K562 (cell line): ENCODE results near the gene SPATA45. TPM values are rescaled to one million over a fixed set of nuclear protein-coding genes. Genes with fewer than 3 reads are reported as not detected.
A peak's percentile ranks its signal among the peaks of the same experiment; 100 is the strongest.
"Not testable (repeated sequence)": the region's sequence is repeated elsewhere in the genome, so short reads cannot be mapped to it uniquely, and the experiment has no call there.

Experiments
- ATAC-seq: fragments of 200-7000 bp; cut with Tn5 transposase; 3 replicates; pipeline ENCODE4 v1.9.1; 2020; ENCODE audit warnings: moderate library complexity
- BruUV-seq: library from RNA; stranded (reverse); fragments of 400-500 nt; replicated peaks from 2 replicates; lab custom pipeline; 2021; lab: Mats Ljungman, UMichigan
- CTCF ChIA-PET: fragments of 300-600 bp; formaldehyde crosslinking; extraction: SDS; loops from one replicate; lab custom pipeline; 2021; ENCODE audit warnings: low intra/inter-chr PET ratio; lab: Yijun Ruan, JAX
- POLR2A ChIA-PET: fragments of 300-600, 350-650 bp; sonication (Branson Sonifier 250); formaldehyde crosslinking; extraction: SDS; loops from one replicate; lab custom pipeline; 2021; ENCODE audit warnings: antibody characterized with exemption, inconsistent platforms; lab: Yijun Ruan, JAX
- DNase-seq, 4 experiments: peaks; one replicate each; pipeline versions ENCODE4 v3.0.0 to v3.0.0-alpha.2; 2011 to 2018; ENCODE audit warnings: low spot score in 3 of 4, mixed read lengths in 3 of 4; ENCODE audit errors: extremely low read depth in 1 of 4
- FAIRE-seq: peaks from 2 replicates; lab custom pipeline; 2011; peaks lifted over from hg19 to GRCh38; lab: Jason Lieb, UNC
- H2AFZ ChIP-seq: 2 replicates; pipeline ENCODE4 v1.6.0; 2011; ENCODE audit warnings: low read depth, low read length, control low read depth, inconsistent platforms
- H3K27ac ChIP-seq: fragments of 200-600 bp; 3 replicates; pipeline ENCODE4 v1.8.0; 2011; ENCODE audit warnings: low read depth, mild to moderate bottlenecking, control low read depth, inconsistent platforms, low read length, moderate library complexity, mixed read lengths; ENCODE audit errors: extremely low read depth
- H3K27me3 ChIP-seq, 2 experiments: fragments of 300-600 bp in 1 of 2; 2 replicates in 1 of 2; 3 replicates in 1 of 2; pipeline versions ENCODE4 v1.6.0 to v1.8.0; 2011; ENCODE audit warnings: inconsistent platforms in 2 of 2, low read length in 2 of 2, mild to moderate bottlenecking in 1 of 2, mixed read lengths in 1 of 2, moderate library complexity in 1 of 2; ENCODE audit not compliant: control insufficient read depth in 2 of 2, insufficient read depth in 2 of 2
- H3K36me3 ChIP-seq: fragments of 300-600 bp; 3 replicates; pipeline ENCODE4 v1.8.0; 2011; ENCODE audit warnings: mild to moderate bottlenecking, low read length, inconsistent platforms; ENCODE audit not compliant: control insufficient read depth, insufficient read depth
- H3K4me1 ChIP-seq, 2 experiments: fragments of 200-600 bp in 1 of 2; replicated peaks in 1 of 2; 2 replicates in 1 of 2; 3 replicates in 1 of 2; pipeline versions ENCODE4 v1.5.1 to v1.8.0; 2011; ENCODE audit warnings: inconsistent platforms in 2 of 2, low read length in 2 of 2, mild to moderate bottlenecking in 1 of 2, mixed read lengths in 1 of 2, moderate library complexity in 1 of 2; ENCODE audit not compliant: control insufficient read depth in 2 of 2, insufficient read depth in 2 of 2
- H3K4me2 ChIP-seq: 2 replicates; pipeline ENCODE4 v1.6.1; 2011; ENCODE audit warnings: low read length, control low read depth, inconsistent platforms, mixed read lengths; ENCODE audit not compliant: insufficient read depth
- H3K4me3 ChIP-seq: fragments of 200-600 bp; sonication (generic), shearing (Covaris generic); 2 replicates; pipeline ENCODE4 v1.5.1; 2016; ENCODE audit warnings: control low read depth, inconsistent platforms
- H3K79me2 ChIP-seq: fragments of 200-600 bp; 3 replicates; pipeline ENCODE4 v1.8.0; 2011; ENCODE audit warnings: low read length, inconsistent platforms; ENCODE audit not compliant: control insufficient read depth, insufficient read depth
- H3K9ac ChIP-seq, 2 experiments: 2 replicates each; pipeline versions ENCODE4 v1.6.0 to v1.6.1; 2011; ENCODE audit warnings: low read depth in 2 of 2, low read length in 2 of 2, control low read depth in 1 of 2, inconsistent platforms in 1 of 2, mild to moderate bottlenecking in 1 of 2, mixed read lengths in 1 of 2; ENCODE audit not compliant: insufficient read depth in 1 of 2
- H3K9me1 ChIP-seq: one replicate; pipeline ENCODE4 v1.6.0; 2011; ENCODE audit warnings: inconsistent platforms, mild to moderate bottlenecking, low read length, moderate library complexity; ENCODE audit not compliant: control insufficient read depth, insufficient read depth
- H3K9me3 ChIP-seq: replicated peaks from 2 replicates; pipeline ENCODE4 v1.5.1; 2011; ENCODE audit warnings: low read depth, low read length, inconsistent platforms; ENCODE audit not compliant: control insufficient read depth, insufficient read depth
- H4K20me1 ChIP-seq: replicated peaks from 2 replicates; pipeline ENCODE4 v1.6.1; 2011; ENCODE audit warnings: low read length, inconsistent platforms, mixed read lengths; ENCODE audit not compliant: control insufficient read depth, insufficient read depth
- E2F3 ChIP-seq: fragments of 250-450 bp; sonication (Bioruptor Pico); IDR thresholded peaks from 2 replicates; pipeline ENCODE4 v1.4.0; 2020; ENCODE audit warnings: mild to moderate bottlenecking
- FOS ChIP-seq: IDR thresholded peaks from 3 replicates; pipeline ENCODE4 v1.6.1; 2011; ENCODE audit not compliant: insufficient read length; ENCODE audit errors: extremely low read depth
- HNRNPUL1 ChIP-seq: fragments of 200-400 bp; formaldehyde crosslinking; IDR thresholded peaks from 2 replicates; pipeline ENCODE4 v1.6.1; 2017; ENCODE audit warnings: low read length
- MAFK ChIP-seq: IDR thresholded peaks from 2 replicates; pipeline ENCODE4 v1.6.1; 2011; ENCODE audit warnings: low read length, improper control_type of control experiment
- RBM39 ChIP-seq: fragments of 200-400 bp; formaldehyde crosslinking; optimal IDR thresholded peaks from 2 replicates; pipeline ENCODE3; 2018; ENCODE audit warnings: low read depth, low read length
- ZEB2 ChIP-seq: fragments of 450-650 bp; IDR thresholded peaks from 2 replicates; pipeline ENCODE4 v1.6.1; 2016
- ZNF146 ChIP-seq: IDR thresholded peaks from one replicate; pipeline ENCODE4 v1.6.1; 2018; ENCODE audit warnings: missing compliant biosample characterization; ENCODE audit not compliant: unreplicated experiment
- ZNF253 ChIP-seq: fragments of 250-450 bp; sonication (Bioruptor Pico); conservative IDR thresholded peaks from 2 replicates; pipeline ENCODE4 v1.6.1; 2021; ENCODE audit warnings: mild to moderate bottlenecking
- WGBS: fragments of 100-300 bp; shearing (Covaris generic); methylation state at CpG from one replicate; pipeline ENCODE4 v1.1.6; 2016; ENCODE audit warnings: low coverage, mixed read lengths; ENCODE audit not compliant: insufficient coverage; ENCODE audit errors: missing lambda C conversion rate; 5-methylcytosine and 5-hydroxymethylcytosine counted together
- in situ Hi-C: fragments of 300-500 bp; cut with MboI; formaldehyde crosslinking; loops from 4 replicates; pipeline ENCODE4 v1.15.0; 2018; ENCODE audit warnings: inconsistent platforms, mixed read lengths
- intact Hi-C: fragments of 100-400 bp; cut with micrococcal nuclease; formaldehyde crosslinking; loops from 2 replicates; pipeline ENCODE4 v1.14.2; 2022
- polyA plus RNA-seq, 8 experiments: library from polyadenylated mRNA; depleted of rRNA in 4 of 8; stranded (reverse) in 5 of 8; unstranded in 3 of 8; fragments of >200 nt; fragmentation: Nextera tagmentation in 2 of 8; fragmentation: Illumina TruSeq in 1 of 8; extraction: Ambion mirVana in 2 of 8; extraction: Trizol in 1 of 8; gene quantifications; 2 replicates each; pipeline versions ENCODE4 v1.2.1 to v1.2.3, GENCODE V29; 2011 to 2014; ENCODE audit warnings: inconsistent platforms in 1 of 8, missing spikeins in 1 of 8
- total RNA-seq, 7 experiments: library from RNA; depleted of rRNA in 6 of 7; stranded (reverse); fragments of >200 nt in 6 of 7; fragmentation: Illumina TruSeq in 2 of 7; extraction: Trizol in 2 of 7; gene quantifications; 2 replicates each; pipeline versions ENCODE4 v1.2.1 to v1.2.3, GENCODE V29; 2011 to 2021; ENCODE audit warnings: low replicate concordance in 1 of 7
- TF ChIP-seq, protein P1 (sequence below), 2 experiments: IDR thresholded peaks in 1 of 2; conservative IDR thresholded peaks in 1 of 2; 2 replicates each; pipeline ENCODE4 v1.6.1; 2016; ENCODE audit warnings: low read depth in 2 of 2, mild to moderate bottlenecking in 1 of 2, missing compliant biosample characterization in 1 of 2, missing genetic modification characterization in 1 of 2, moderate library complexity in 1 of 2
- TF ChIP-seq, protein P2 (sequence below), 2 experiments: fragments of 450-650 bp; IDR thresholded peaks; 2 replicates each; pipeline ENCODE4 v1.6.1; 2016

Gene SPATA45
- total and polyA plus RNA-seq, 9 of the 15 experiments (the other 6 are each of a cell fraction or from before 2014, with no cell fraction given), result 0.18 TPM; not detected in 8

DNA sequence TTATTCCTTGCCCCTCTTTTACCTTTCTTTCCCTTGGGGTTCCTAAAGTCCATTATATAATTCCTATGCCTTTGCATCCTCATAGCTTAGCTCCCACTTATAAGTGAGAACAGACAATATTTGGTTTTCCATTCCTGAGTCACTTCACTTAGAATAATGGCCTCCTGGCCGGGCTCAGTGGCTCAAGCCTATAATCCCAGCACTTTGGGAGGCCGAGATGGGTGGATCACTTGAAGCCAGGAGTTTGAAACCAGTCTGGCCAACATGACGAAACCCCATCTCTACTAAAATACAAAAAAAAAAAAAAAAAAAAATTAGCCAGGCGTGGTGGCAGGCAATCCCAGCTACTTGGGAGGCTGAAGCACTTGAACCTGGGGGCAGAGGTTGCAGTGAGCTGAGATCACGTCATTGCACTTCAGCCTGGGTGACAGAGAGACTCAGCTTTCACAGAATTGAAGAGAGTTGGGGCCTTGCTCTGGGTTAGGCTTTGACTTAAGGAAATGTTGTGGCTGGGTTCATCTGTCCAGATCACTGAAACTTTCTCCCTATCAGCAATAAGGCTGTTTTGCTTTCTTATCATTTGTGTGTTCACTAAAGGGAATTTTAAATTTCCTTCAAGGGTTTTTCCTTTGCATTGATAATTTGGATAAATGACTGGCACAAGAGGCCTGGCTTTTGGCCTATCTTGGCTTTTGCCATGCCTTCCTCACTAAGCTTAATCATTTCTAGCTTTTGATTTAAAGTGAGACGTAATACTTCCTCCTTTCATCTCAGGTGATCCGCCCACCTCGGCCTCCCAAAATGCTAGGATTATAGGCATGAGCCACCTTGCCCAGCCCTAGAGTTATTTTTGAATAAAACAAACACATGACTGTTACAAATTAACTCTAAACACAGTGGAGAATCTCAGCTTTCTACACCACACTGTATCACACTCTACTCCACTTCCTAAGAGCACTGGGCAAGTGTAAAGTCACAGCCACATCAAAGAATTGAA, 13.9 kb downstream of the SPATA45 start:
- H3K4me2 ChIP-seq, CTCF ChIA-PET: not testable (repeated sequence)
- ATAC-seq, result peak; percentile 33; the same call in 2 of the 3 replicates

DNA sequence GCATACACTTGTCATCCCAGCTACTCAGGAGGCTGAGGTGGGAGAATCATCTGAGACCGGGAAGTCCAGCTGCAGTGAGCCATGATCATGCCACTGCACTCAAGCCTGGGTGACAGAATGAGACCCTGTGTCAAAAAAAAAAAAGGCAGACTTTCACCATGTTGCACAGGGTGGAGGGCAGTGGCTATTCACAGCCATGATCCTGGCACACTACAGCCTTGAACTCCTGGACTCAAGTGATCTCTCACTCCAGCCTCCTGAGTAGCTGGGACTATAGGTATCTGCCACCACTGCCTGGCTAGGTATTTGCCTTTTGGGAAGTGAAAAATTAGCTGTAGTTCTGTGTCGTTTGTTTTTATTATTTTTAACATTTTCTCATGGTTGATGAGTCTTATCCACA, 19.1 kb downstream of the SPATA45 start:
- 0 out of 5 replicates have a peak, but pooled peaks cover 0 to 4% of the 10 kb centered on the region in 2 experiments for H3K27me3 ChIP-seq
- H3K4me1 ChIP-seq, result no peaks in the 10 kb centered on the region; a peak in 1 of 5 replicates
- no peaks in the 10 kb centered on the region for H3K9me1 ChIP-seq
- no peak for DNase-seq
- no peak overlapping the region for H2AFZ ChIP-seq
- WGBS, result 0% methylated on average over 2 of the region's 2 CpGs
- POLR2A ChIA-PET, result interaction anchor here (0.6 kb wide), 1 partner anchor 1047 kb away, joined by 4 read pairs; no protein-coding TSS in a partner anchor
- intact Hi-C loops, result loop anchor here (1.0 kb wide), 1 partner anchor 13 kb away; no protein-coding TSS in a partner anchor
- no peaks in the 10 kb centered on the region for H3K79me2 ChIP-seq
- H3K4me2 ChIP-seq, result no peak overlapping the region
- H3K4me3 ChIP-seq, result no peak overlapping the region
- no peak overlapping the region for H3K9ac ChIP-seq
- in situ Hi-C loops, result no loop called here
- ATAC-seq, result no peak
- no TSS peak for BruUV-seq
- CTCF ChIA-PET, result no interaction called here
- no peak overlapping the region for H3K27ac ChIP-seq
- no peaks in the 10 kb centered on the region for H3K36me3 ChIP-seq
- no peaks in the 10 kb centered on the region for H4K20me1 ChIP-seq
- FAIRE-seq, result no peak
- H3K9me3 ChIP-seq, result peaks cover 9% of the 10 kb centered on the region
- TF ChIP-seq ZNF146 (CRISPR knock-in tag) (no peak), MAFK (no peak), ZNF253 (CRISPR knock-in tag) (no peak), HNRNPUL1 (no peak), E2F3 (CRISPR knock-in tag) (no peak), FOS (no peak), RBM39 (no peak), ZEB2 (no peak)
- TF ChIP-seq, protein P1, sequence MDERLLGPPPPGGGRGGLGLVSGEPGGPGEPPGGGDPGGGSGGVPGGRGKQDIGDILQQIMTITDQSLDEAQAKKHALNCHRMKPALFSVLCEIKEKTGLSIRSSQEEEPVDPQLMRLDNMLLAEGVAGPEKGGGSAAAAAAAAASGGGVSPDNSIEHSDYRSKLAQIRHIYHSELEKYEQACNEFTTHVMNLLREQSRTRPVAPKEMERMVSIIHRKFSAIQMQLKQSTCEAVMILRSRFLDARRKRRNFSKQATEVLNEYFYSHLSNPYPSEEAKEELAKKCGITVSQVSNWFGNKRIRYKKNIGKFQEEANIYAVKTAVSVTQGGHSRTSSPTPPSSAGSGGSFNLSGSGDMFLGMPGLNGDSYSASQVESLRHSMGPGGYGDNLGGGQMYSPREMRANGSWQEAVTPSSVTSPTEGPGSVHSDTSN (CRISPR knock-in tag; IDR thresholded peaks at IDR 0.05; ENCODE audit: low read depth), result no peak
- TF ChIP-seq, protein P1 (tag; conservative IDR thresholded peaks at IDR 0.05; ENCODE audit: low read depth), result no peak
- TF ChIP-seq, protein P2, sequence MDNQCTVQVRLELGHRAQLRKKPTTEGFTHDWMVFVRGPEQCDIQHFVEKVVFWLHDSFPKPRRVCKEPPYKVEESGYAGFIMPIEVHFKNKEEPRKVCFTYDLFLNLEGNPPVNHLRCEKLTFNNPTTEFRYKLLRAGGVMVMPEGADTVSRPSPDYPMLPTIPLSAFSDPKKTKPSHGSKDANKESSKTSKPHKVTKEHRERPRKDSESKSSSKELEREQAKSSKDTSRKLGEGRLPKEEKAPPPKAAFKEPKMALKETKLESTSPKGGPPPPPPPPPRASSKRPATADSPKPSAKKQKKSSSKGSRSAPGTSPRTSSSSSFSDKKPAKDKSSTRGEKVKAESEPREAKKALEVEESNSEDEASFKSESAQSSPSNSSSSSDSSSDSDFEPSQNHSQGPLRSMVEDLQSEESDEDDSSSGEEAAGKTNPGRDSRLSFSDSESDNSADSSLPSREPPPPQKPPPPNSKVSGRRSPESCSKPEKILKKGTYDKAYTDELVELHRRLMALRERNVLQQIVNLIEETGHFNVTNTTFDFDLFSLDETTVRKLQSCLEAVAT (IDR thresholded peaks at IDR 0.05), result no peak

More for the DNA sequence above, 13.9 kb downstream of the SPATA45 start:
- intact Hi-C loops, H2AFZ ChIP-seq, H3K27me3 ChIP-seq, H3K4me3 ChIP-seq, H3K79me2 ChIP-seq, H4K20me1 ChIP-seq, H3K9ac ChIP-seq, H3K9me1 ChIP-seq, H3K36me3 ChIP-seq, H3K9me3 ChIP-seq, H3K4me1 ChIP-seq, H3K27ac ChIP-seq, FAIRE-seq, DNase-seq, in situ Hi-C loops, BruUV-seq: not testable (repeated sequence)
- 37% methylated on average over 7 of the region's 8 CpGs for WGBS
- POLR2A ChIA-PET, result interaction anchor here (0.6 to 1.9 kb wide), 3 partner anchors 12 to 41 kb away, joined by 3 to 5 read pairs (median 3); no protein-coding TSS in a partner anchor
